Endothelial cell of hepatic sinusoid (primary cell): ENCODE data around the gene CCHCR1.
"Not testable (repeated sequence)": the region's sequence is repeated elsewhere in the genome, so short reads cannot be mapped to it uniquely, and the experiment has no call there.

Experiments used
- in situ Hi-C: cut with HindIII; loops from 2 replicates; pipeline ENCODE4 v1.10.0; 2017; ENCODE audit warnings: low sequenced_read_pairs

The CCHCR1 gene

DNA sequence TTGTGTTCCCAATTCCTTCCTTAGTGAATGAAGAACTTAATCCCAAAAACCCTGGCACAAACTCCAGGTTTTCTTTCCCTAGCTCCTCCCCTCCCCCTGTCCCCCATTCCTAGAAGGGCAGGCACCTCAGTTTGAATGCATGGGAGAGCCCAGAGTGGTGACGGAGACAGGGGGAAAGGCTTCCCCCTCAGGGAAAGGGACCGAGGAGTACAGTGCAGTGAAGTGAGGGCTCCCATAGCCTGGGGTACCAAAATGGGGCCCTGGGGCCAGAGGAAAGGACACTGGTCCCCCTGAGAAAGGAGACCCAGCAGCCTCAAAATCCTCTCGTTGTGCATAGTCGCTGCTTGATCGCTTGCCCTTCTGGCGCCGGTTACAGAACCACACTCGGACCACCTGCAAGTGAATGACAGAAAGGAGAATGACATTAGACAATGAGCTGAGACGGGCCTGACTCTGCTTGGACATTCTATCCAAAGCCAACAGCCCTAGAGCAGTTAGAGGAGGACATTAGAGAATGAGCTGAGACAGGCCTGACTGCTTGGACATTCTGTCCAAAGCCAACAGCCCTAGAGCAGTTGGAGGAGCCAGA lies 7.0 kb upstream of the CCHCR1 start:
- in situ Hi-C loops = not testable (repeated sequence)

DNA sequence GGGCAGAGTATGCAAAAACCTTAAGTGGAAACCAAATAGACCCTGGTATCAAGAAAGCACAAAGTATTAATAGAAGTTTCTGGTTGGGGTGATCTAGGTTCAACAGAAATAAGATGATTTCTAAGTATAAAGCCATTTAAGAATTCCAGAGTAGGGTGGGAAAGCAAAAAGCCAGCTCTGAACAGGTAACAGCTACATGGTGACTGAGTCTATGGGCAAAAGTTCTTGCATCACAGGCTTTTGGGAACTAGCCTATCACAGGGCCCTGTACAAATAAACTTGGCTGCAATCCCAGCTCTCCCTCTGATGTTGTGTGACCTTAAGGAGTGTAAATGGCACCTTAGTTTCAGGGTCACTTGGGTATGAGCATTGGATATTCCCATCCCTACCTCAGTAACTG lies 6.3 kb upstream of the CCHCR1 start:
- in situ Hi-C loops = no loop called here

GRCh38 chr6:31162463-31163165 lies 5.0 kb upstream of the CCHCR1 start:
- in situ Hi-C loops = no loop called here

DNA sequence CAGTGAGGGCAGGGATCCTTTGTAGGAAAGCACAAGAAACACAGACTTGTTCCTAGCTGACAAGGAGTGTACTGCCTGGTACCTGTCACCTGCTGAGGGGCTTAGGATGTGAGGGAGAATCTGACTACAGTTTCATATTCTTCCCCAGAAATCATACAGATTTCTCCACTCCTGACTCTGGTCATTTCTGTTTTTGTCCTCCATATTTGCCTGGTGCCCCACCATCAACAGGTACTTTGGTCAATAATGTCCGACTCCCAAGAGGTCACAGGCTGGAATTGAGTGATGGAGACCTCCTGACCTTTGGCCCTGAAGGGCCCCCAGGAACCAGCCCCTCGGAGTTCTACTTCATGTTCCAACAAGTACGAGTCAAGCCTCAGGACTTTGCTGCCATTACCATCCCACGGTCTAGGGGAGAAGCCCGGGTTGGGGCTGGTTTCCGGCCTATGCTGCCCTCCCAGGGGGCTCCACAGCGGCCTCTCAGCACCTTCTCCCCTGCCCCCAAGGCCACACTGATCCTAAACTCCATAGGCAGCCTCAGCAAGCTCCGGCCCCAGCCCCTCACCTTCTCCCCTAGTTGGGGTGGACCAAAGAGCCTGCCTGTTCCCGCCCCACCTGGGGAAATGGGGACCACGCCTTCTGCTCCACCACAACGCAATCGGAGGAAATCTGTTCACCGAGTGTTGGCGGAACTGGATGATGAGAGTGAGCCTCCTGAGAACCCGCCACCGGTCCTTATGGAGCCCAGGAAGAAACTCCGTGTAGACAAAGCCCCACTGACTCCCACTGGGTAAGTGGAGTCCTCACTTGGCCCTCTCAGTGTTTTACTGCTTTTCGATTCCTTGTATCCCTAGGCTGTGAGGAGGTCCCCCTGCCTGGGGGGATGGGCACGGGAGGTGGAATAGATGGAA lies 3.9 kb upstream of the CCHCR1 start:
- in situ Hi-C loops = no loop called here

DNA sequence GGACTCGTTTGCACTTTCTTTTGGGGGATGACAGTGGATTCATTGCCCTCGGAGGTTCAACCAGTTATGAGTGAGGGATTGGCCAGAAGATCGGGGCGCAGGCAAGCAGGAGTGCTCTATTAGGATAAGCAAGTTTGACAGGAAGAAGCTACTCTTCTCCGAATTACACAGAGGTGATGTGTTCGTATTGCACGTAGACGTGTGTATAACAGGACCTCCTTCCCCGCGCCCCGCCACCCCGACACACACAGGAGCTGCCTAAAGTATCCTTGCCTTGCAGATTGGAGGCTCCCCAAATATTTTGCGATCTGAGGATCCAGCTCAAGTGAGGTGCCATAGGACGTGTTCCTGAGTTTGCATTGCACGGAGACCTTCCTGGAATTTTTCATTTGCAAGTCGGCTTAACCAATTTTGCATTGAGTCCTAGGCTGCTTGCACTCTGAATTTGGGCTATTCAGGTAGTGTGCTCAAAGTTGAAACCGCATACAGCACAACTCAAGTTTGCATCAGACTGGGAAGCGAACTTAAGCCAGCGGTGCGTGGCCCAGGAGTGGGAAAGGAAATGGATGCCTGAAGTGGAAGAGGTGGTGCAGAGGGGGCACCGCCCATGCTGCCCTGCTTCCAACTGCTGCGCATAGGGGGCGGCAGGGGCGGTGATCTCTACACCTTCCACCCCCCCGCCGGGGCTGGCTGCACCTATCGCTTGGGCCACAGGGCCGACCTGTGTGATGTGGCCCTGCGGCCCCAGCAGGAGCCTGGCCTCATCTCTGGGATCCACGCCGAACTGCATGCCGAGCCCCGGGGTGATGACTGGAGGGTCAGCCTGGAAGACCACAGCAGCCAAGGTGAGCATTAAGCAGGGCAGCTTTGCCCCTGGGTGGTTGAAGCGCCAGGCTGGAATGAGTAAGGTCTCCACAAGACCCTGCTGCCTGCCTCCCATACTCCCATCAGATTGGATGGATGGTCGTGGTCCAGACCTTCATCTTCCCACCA lies 1.6 kb upstream of the CCHCR1 start:
- in situ Hi-C loops = no loop called here

GRCh38 chr6:31158140-31158862 lies 699 bp upstream of the CCHCR1 start, which contains the start of gene TCF19:
Gene TCF19 (plus strand): TSS chr6:31158589. CDS start chr6:31159470, 881 bp downstream.
- in situ Hi-C loops = no loop called here

- in situ Hi-C loops = no loop called here
Observed at GRCh38 chr6:31156641-31157040, 961 bp downstream of the CCHCR1 start.

DNA sequence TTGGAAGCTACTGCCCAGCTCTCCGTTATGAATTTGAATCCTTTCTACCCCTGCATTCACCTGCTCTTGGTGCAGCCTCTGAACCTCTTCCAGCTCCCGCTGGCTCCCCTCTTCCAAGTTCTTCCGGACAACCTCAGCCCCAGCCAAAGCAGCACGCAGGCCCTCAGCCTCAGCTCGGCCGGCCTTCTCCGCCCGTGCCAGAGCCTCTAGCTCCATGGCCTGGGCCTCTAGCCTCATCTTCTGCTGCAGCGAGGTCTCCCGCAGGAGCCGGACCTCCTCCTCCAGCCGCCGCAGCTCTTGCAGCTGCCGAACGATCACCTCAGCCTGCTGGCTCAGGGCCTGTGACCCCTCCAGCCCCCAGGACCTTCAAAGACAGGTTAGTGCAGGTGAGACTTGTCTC lies 3.2 kb downstream of the CCHCR1 start:
- in situ Hi-C loops = no loop called here

GRCh38 chr6:31152781-31153180 lies 4.8 kb downstream of the CCHCR1 start:
- in situ Hi-C loops = no loop called here

GRCh38 chr6:31149827-31150447 lies 7.7 kb downstream of the CCHCR1 start:
- in situ Hi-C loops = no loop called here

DNA sequence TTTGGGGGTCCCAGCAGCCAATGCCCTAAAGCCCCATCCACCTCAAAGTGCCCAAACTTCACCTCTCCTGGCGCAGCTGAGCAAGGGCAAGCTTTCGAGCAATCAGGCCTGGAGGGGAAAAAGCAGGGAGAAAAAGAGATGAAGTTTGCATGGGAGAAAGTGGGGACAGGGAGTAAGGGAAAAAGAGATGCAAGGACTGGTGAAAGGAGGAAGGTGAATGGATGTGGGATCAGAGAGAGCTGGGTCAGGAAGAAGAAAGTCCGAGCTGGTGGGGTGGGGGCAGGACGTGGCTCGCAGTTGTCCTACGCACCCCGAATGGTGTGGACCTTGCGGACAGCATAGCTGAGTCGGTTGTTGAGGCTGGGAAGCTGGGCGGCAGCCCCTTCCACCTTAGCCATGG lies 12.2 kb downstream of the CCHCR1 start:
- in situ Hi-C loops = no loop called here

DNA sequence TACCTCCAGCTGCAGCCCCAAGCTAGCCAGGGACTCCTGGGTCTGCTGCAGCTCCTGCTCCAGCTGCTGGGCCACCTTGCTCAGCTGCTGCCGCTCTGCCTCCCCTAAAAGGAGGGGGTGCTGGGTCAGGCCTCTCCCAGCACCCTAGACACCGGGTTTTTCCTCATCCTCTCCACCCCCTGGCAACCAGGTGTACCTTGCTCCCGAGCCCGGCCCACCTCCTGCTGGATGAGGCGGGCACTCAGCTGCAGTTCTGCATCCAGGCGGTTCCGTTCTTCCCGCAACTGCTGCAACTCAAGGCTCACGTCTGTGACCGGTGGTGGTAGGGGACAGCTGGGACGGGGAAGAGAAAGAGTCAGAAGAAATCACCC lies 12.6 kb downstream of the CCHCR1 start:
- in situ Hi-C loops = no loop called here

DNA sequence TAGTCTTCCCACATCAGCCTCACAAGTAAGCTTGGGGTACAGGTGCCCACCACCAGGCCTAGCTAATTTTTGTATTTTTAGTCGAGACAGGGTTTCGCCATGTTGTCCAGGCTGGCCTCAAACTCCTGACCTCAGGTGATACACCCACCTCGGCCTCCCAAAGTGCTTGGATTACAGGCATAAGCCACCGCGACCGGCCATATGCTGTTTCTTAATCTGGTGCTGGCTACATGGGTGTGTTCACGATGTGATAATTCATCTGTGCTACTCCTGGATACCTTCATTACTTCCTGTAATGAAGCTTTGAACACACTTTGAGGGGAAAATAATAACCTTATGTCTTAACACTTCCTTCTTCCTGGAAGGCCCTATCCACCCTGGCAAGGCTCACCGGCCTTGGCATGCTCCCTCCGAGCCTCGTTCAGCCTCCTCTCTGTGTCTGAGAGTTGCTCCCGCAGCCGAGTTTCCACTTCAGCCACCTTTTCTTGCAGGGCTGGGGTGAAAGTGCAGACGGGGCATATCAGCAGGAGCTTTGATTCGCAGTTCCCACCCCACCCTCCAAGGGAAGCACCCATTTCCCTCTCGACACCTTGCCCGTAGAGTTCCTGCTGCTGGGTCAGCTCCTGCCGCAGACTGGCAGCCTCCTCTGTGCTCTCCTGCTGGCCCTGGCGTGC lies 13.2 kb downstream of the CCHCR1 start:
- in situ Hi-C loops = no loop called here

- in situ Hi-C loops = no loop called here
Observed at GRCh38 chr6:31143148-31143547, 14.5 kb downstream of the CCHCR1 start.

DNA sequence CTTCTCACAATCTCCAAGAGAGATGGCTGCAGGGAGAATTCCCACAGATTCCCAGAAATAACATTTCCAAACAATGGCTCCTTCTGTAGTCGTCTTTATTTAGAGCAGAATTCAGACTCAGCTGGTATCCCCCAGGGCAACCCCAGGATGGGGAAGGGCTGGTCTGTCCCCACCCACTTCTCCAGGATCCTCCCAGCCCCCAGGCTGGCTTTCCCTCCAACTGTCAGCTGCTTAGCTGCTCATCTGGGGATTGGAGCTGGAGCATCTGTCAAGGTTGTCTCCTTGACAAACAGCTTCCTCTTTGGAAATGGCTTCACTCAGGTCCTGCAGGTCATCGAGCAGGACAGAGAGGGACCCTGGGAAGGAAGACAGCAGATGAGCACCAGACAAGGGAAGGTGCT lies 15.2 kb downstream of the CCHCR1 start:
- in situ Hi-C loops = no loop called here

- in situ Hi-C loops = no loop called here
Observed at GRCh38 chr6:31140643-31141042, 17.0 kb downstream of the CCHCR1 start.

DNA sequence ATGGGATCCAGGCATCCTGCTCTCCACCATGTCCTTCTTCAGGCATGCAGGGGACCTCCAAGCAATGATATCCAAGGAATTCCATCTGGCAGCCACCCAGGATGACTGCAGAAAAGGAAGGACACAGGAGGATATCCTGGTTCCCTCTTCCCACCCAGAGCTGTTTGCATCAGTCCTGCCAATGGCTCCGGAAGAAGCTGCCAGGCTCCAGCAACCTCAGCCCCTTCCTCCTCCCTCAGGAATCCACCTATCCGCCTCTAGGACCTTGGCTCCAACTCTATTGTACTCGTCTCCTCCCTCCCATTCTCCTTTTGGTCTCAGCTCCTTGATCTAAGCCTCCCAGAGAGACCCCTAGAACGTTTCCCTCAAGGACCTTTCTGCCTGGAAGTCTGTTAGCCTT lies 18.0 kb downstream of the CCHCR1 start:
- in situ Hi-C loops = no loop called here

- in situ Hi-C loops = no loop called here
Observed at GRCh38 chr6:31138982-31139381, 18.6 kb downstream of the CCHCR1 start, which contains the start of gene PSORS1C2. Gene PSORS1C2 (minus strand): TSS chr6:31139066. CDS start chr6:31139026, 40 bp downstream.

DNA sequence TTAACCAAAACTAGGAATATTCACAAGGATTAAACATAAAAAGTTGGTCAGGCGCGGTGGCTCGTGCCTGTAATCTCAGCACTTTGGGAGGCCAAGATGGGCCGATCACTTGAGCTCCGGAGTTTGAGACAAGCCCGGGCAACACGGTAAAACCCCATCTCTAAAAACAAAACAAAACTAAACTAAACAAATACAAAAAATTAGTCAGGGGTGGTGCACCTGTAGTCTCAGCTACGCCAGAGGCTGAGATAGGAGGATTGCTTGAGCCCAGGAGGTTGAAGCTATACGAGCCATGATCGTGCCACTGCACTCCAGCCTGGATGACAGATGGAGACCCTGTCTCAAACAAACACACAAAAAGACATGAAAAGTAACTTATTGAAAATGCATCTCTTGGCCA lies 21.9 kb downstream of the CCHCR1 start:
- in situ Hi-C loops = no loop called here
